GM12875 (cell line): Measurements from ENCODE around the gene APBA2.
"Not testable (repeated sequence)": the region's sequence is repeated elsewhere in the genome, so short reads cannot be mapped to it uniquely, and the experiment has no call there.

Source experiments
- H3K4me3 ChIP-seq: one replicate; pipeline ENCODE4 v1.5.1; 2011; ENCODE audit warnings: low read depth, low read length, control low read depth
- TF ChIP-seq, protein P1 (sequence below): IDR thresholded peaks from 2 replicates; pipeline ENCODE4 v1.5.1; 2011; ENCODE audit warnings: low read depth, mild to moderate bottlenecking, control low read depth, inconsistent platforms, low read length, moderate library complexity, borderline replicate concordance; ENCODE audit not compliant: insufficient read depth

Gene APBA2

GRCh38 chr15:29037997-29038705 lies 152.4 kb downstream of the APBA2 start:
- no peak overlapping the region for H3K4me3 ChIP-seq
- TF ChIP-seq, protein P1, sequence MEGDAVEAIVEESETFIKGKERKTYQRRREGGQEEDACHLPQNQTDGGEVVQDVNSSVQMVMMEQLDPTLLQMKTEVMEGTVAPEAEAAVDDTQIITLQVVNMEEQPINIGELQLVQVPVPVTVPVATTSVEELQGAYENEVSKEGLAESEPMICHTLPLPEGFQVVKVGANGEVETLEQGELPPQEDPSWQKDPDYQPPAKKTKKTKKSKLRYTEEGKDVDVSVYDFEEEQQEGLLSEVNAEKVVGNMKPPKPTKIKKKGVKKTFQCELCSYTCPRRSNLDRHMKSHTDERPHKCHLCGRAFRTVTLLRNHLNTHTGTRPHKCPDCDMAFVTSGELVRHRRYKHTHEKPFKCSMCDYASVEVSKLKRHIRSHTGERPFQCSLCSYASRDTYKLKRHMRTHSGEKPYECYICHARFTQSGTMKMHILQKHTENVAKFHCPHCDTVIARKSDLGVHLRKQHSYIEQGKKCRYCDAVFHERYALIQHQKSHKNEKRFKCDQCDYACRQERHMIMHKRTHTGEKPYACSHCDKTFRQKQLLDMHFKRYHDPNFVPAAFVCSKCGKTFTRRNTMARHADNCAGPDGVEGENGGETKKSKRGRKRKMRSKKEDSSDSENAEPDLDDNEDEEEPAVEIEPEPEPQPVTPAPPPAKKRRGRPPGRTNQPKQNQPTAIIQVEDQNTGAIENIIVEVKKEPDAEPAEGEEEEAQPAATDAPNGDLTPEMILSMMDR: no peak

- no peak overlapping the region for H3K4me3 ChIP-seq
- TF ChIP-seq, protein P1: no peak
Observed at GRCh38 chr15:29039466-29040369, 153.9 kb downstream of the APBA2 start.

DNA sequence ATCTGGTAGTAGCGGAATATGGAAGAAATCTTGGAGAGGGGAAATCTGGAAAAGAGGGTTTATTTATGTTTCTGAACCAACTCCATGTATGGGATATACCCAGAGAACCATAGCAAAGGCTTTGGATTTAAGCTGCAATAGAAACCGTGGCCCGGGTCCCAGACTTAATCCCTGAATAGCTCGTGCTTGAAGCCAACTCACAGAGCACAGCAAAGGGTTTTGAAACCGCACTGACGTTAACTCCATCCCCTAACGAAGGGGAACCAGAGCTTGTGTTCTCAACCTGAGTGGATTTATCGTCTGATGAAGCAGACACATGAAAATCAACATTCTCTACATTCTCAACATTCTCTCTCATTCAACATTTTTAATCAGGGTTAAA lies 154.6 kb downstream of the APBA2 start:
- TF ChIP-seq, protein P1: no peak
- no peak overlapping the region for H3K4me3 ChIP-seq

DNA sequence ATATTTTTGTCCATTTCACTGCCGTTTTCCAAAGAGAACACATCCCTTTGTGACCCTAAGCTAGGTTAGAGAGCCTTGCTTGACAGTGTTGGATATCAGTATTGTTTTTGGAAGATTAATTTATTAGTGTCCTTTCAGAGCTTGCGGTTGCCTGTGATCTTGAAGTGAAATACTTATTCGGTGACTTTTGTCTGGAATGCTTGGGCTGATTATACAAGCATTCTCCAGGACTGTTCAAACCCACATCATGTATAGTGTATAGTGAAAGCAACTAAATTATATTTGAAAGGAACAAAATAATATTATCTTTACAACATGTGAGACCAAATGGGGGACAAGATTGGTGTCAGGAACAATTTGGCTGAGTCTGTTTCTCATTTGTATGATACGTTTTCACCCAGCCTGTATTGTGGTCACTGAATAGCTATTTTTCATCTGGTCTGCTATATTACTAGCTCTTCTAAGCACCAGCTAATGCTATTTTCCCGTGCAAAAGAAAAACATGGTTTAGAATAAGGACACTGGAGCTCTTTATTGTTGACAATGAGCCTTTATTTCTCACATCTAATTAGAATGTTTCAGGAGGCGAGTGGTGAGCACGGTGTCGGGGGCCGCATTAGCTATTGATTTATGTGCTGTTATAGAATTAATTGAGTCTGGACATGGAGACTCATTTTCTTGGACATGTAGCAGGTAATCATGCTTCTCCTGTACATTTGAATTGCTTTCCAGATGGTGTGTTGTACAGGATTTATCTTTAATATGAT lies 158.1 kb downstream of the APBA2 start:
- TF ChIP-seq, protein P1: no peak
- H3K4me3 ChIP-seq: no peak overlapping the region

GRCh38 chr15:29044503-29044901 lies 158.7 kb downstream of the APBA2 start:
- TF ChIP-seq, protein P1: no peak
- H3K4me3 ChIP-seq: no peak overlapping the region

- not testable (repeated sequence) for H3K4me3 ChIP-seq
Observed at GRCh38 chr15:29045161-29045560, 159.4 kb downstream of the APBA2 start.

DNA sequence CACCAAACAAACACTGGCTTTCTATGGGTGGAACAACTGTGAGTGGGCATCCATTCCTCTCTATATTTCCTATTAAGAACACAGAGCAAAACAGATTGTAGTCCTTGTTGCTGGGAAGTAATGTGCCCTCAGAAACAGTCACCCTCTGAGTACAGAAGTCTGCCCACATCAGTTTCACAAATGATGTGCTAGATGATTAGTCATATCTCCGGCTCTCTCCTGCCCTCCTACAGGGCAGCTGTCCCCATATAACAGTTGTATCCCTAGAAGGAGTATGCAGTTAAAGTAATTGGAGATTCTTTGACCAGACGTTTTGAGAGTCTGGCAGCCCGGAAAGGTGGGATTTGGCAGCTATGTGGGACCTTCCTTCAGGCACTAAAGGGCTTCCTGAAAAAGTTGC lies 159.9 kb downstream of the APBA2 start:
- no peak overlapping the region for H3K4me3 ChIP-seq
- TF ChIP-seq, protein P1: no peak
